GM21825 (cell line): Measurements from ENCODE around the gene GGTA1.
"Not testable (repeated sequence)": the region's sequence is repeated elsewhere in the genome, so short reads cannot be mapped to it uniquely, and the experiment has no call there.

Experiments used
- ATAC-seq: cut with Tn5 transposase; IDR thresholded peaks from one replicate; pipeline ENCODE4 v1.9.1; 2021; ENCODE audit warnings: mild to moderate bottlenecking, moderate library complexity; ENCODE audit not compliant: unreplicated experiment

The GGTA1 gene

DNA sequence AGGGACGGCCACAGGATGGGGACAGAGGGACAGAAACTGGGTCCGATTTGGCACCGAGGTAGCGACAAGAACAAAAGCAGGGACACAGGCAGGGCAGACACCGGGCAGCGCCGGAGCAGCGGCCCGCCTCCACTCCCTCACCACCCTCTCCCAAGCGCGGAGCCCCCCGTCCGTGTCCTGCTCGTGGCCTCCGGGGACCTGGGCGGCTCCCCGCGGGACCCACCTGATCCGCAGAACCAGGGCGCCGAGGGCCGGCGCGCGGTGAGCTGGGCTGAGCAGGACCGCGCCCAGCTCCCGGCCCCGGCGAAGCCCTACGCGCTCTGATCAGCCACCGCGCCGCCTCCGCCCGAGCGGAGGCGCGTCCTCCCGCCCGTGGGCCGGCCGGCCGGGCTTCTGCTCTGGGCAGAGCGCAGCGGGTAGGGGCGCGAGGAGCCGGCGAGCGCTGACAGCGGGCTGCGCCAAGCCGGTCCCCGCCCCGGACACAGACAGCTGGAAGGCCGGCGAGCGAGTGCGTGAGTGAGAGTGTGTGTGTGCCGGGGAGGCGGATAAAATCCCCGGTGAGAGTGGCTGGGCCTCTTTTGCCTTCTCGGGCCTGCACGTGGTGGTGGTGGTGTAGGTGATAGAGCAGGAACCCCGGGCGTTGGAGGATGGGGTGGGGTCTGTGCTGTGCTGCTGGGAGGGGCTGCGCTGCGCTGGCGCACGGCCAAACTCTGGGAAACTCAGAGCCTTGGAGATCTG lies at the start of gene GGTA1:
Gene GGTA1, minus strand, starts transcription at position 418 of the 738 bp plus-strand sequence. CDS start 31,922 bp downstream, outside the sequence.
- no peak for ATAC-seq

DNA sequence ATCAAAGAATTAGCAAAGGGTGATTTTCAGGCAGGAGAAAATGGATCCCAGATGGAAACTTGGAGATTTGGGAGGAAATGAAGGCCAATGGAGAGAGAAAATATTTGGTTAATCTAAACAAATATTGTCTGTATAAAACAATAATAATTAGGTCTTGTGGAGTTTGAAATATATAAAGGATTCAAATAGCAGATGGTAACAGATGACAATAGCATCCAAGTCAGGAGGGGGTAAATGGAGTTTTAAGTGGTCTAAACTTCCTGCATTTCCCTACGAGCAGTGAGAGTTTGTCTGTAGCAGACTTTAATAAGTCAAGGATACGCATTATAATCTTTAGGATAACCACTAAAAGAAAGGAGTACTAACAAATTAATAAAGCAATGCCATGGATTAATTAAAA lies 49.0 kb upstream of the GGTA1 start:
- no peak for ATAC-seq

DNA sequence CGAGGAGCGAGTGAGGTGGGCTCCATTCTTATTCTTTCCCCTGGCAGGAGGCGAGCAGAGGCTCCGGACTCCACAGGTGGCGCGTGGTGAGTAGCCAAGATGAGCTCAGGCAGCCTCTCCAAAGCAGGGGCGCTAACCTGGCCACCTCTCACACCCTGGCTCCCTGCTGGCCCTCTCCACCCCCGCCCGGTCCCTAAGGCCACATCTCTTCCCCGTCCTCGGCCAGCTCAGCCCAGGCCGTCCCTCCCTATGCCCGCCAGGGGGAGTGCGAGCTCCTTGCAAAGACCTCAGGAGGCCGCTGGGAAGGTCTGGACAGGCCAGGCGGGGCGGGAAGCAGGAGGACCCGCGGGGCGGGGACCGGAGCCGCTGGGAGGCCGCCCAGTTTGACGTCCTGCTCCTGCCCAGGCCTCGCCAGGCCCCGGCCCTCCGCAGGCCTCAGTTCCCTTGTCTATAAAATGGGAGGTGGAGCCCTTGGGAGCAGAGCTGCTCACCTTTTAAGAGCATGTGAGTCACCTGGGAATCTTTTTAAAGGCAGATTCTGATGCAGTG lies 46.3 kb upstream of the GGTA1 start:
- peak; percentile 76 for ATAC-seq

DNA sequence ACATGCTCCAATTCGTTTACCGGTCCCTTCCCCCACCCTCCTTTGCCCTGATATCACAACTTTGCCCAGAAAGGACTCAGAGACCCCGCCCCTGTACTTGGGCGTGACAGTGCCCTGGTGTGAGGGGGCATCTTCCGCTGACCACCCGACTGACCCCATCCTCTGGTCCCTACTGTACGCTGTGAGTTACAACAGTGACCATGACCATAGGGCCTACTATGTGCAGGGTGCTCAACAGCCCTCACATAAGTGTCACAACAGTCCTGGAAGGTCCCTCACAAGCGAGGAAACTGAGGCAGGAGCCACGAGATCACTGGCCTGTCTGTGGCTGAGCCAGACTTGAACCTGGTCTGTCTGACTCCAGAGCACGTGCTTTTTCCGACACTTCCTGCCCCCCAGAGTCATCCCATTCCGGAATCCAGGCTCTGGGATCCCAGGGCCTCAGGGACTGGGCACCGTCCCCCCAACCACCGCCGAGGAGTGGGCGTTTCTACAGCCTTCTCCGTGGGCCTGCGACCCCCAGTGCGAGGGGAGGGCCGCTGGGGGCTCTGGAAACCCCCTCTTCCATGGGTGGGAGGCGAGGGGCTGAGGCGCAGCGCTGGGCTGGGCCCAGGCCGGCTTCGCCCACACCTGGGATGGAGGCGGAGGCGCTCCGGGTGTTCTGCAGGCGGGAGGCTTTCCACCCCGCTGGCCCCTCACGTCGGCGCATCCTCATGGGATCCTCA lies 45.7 kb upstream of the GGTA1 start:
- ATAC-seq = no peak

DNA sequence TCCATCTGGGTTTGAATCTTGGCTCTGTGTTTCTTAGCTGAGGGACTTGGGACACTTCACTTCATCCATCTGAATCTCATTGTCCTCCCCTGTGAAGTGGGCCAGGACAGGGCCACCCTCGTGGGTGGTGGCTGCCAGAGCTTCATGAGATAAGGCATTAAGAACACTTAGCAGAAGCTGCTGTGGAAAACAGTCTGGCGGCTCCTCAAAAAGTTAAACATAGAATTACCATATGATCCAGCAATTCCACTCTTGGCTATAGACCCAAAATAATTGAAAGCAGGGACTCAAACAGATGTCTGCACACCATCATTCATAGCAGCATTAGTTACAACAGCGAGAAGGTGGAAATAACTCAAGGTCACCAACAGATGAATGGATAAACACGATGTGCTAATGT lies 42.4 kb upstream of the GGTA1 start:
- no peak for ATAC-seq

DNA sequence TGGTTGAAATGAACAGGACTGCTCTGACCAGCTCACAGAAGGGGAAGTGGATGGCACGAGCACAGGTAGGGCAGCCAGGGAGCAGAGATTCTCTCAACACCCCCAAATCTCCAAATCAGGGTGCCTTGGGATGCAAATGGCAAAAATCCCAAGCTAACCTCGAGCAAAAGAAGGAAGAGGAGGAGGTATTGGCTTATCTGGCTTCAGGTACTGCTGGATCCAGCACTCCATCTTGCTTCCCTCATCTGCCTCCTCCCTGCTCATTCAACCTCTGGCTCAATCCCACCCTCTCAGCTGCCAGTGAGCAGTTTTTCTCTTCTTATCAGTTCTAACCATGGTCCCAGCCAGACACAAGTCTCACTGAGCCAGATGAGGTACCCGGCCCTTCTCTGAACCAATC lies 41.6 kb upstream of the GGTA1 start:
- ATAC-seq = no peak

DNA sequence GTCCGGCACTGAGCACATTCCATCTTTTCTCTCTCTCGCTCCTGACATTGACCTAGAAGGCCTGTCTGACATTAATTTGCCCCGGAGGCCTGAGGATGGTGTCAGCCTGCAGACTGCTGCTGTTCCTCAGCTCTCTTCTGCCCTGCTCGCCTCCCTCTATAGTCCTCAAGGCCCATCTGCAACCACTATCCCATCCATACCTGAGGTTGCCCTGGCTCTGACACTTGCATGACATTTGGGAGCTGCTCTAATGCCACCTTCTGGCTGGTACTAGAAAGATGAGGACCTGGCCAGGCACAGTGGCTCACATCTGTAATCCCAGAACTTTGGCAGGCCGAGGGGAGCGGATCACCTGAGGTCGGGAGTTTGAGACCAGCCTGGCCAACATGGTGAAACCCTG lies 38.6 kb upstream of the GGTA1 start:
- no peak for ATAC-seq

DNA sequence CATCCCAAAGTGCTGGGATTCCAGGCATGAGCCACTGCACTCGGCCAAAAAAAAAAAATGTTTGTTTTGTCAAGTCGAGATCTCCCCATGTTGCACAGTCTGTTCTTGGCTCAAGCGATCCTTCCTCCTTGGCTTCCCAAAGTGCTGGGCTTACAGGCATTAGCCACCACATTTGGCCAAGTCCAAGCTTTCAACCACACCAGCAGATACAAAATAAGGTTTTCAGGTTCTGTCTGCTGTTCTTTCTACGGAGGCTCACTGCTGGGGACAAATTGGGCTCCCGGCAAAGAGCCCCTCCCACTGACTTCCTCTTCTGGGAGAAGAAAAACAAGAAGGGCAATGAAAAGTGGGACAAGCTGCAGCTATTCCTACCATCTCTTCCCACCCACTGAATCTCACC lies 37.6 kb upstream of the GGTA1 start:
- no peak for ATAC-seq

DNA sequence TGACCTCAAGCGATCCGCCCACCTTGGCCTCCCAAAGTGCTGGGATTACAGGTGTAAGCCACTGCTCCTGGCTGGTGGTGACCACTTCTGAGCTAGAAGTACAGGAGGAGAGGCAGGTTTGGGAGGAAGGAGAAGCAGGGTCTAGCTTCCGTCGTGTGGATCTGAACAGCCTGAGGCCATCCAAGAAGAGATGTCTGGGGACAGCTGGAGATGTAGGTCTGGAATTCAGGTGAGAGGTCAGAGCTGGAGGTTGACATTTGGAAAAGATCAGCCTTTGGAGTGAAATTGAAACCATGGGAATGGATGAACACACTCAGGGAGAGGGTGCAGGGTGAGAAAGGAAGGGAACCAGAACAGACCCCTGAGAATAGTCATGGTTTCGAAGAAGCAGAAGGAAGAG lies 33.2 kb upstream of the GGTA1 start:
- no peak for ATAC-seq

DNA sequence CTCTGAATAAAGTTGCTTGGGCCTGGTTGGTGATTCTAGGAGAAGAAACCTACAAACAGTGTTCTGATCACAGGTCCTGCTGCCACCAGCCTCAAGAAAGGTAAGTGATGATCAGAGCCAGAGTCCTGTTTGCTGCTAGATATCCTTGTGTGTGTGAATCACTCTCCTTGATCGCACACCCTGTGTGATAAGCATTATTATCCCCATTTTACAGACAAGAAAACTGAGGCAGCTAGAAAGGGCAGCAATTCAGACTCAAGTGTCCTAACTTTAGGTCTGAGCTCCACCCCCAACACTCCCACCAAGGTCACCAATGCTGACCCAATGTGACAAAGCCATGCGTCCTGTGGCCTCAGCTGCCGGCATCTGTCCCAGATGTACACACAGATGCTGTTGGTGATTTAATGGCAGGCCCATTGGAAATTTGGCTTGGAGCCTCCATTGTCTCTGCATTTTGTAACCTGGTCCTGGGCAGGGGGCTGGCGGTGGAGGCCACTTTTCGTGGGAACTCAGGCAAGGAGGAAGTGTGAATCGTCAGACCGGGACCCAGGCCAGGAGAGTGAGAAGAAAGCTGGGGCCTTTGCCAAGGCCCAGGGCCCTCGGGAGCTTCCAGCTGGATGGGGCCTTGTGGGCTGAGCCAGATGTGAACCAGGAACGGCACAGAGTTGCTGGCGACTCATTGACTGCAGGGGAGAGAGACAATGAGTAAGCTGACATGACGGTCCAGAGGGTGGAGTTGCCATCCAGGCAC lies 29.8 kb upstream of the GGTA1 start:
- ATAC-seq = no peak

DNA sequence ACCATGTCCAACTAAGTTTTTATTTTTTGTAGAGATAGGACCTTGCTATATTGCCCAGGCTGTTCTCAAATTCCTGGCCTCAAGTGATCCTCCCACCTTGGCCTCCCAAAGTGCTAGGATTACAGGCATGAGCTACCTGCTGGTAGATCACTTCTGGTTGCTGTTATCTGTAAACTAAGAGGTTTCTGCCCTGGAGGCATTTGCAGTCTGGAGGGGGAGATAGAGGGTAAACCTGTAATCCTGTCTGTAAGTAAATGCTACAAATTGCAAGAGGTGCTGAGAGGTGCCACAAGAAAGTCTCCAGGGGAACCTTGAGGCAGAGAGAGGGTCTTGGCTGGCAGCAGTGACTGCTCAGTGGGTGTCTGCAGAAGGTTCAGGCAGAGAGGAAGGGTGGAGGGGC lies 29.0 kb upstream of the GGTA1 start:
- no peak for ATAC-seq

DNA sequence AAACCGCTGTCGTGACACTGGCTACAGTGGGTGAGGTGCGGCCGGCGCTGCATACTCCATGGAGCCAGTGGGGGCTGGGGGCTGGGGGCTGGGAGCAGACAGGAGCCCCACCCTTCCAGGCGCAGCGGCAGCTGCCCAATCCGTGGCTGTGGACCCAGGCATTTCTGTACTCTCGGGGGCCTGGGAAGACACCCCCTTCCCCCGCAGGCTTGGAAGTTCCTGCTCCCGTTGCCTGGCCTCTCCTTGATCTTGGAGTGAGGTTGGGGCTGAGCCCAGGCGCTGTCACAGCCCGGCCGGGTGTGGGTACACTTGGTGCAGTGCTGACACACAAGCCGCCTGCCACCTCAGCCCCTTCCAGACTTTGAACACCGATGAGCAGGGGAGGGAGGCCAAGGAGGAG lies 27.7 kb upstream of the GGTA1 start:
- ATAC-seq = no peak

DNA sequence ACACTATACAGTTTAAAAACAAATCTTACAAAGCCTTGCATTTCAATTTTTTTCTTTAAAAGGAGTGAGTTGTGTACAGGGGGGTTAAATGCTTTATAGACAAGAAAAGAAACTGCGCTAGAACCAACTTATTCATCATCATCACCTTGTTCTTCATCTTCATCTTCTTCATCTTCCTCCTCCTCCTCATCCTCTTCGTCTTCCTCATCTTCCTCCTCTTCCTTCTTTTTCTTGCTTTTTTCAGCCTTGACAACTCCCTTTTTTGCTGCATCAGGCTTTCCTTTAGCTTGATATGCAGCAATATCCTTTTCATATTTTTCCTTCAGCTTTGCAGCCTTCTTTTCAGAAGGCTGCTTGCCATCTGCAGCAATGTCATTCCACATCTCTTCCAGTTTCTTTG lies 20.0 kb upstream of the GGTA1 start:
- ATAC-seq = not testable (repeated sequence)

DNA sequence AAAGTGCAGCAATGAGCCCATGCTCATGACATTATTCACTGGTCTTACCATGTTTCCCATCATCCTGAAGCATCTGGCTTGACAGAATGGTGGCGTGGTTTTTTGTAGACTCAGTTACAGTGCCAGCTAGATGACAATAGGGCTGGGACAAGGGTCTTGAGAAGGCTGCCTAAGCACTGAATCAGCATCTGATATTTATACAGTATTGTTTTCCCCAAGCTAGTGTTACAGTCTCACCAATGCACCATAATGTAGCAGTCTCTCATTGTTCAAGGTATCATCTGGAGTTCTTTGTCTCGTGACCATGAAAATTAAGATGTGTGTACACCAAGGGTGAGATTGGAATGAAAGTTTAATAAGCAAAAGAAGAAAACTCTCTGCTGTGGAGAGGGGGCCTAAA lies 19.0 kb upstream of the GGTA1 start:
- ATAC-seq = no peak

DNA sequence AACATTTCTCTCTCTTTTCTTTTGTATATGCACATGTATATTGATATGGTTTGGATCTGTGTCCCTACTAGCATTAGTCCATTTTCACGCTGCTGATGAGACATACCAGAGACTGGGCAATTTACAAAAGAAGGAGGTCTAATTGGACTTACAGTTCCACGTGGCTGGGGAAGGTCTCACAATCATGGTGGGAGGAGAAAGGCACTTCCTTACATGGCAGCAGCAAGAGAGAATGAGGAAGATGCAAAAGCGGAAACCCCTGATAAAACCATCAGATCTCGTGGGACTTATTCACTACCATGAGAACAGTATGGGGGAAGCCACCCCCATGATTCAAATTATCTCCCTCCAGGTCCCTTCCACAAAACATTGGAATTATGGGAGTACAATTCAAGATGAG lies 13.5 kb upstream of the GGTA1 start:
- ATAC-seq = not testable (repeated sequence)

DNA sequence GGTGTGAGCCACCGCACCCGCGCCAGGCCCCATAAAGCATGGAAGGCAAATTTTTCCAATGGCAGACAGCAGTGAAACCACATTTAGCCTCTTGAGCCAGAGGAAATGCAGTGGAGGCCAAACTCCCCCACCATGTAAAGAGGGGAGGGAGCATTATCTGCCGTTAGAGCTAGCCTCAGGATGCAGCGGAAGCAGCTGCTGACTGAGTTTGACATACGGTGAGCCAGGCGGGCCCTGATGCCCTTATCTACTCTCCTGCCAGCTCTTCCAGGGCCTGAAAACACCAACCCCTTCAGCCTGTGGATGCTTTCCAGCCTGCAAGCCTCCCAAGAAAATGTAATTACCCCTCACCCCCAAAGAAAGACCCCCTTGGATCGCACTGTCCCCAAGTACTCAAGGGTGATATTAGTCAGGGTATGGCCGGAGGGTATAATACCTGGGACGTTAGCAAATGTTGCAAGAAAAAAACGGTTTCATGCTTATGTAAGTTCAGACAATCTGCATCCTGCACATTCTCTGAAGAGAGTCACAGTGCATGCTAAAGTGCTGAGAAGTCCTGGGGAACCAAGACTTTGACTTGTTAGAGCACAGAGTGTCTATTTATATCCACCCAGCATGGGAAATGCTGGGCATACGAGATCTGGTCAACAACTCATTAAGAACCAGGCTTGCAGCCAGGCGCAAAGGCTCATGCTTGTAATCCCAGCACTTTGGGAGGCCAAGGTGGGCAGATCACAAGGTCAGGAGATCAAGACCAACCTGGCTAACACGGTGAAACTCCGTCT lies 11.3 kb upstream of the GGTA1 start:
- ATAC-seq = no peak

DNA sequence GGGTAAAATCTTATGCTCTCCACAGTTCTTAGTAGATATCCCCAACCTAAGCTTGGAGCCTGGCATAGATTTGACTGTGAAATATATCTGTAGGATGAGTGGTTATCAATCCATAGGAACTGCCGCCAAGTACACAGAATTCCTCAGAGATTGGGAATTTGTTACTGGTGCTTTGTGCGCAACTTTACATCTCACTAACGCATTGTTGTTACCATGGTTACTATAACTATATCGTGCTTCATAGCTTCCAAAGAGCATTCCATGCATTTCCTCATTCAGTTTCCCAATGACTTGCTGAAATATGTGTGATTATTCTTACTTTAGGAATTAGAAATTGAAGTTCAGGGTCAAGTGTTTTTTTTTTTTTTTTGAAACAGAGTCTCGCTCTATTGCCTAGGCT lies 9.5 kb upstream of the GGTA1 start:
- ATAC-seq = no peak

DNA sequence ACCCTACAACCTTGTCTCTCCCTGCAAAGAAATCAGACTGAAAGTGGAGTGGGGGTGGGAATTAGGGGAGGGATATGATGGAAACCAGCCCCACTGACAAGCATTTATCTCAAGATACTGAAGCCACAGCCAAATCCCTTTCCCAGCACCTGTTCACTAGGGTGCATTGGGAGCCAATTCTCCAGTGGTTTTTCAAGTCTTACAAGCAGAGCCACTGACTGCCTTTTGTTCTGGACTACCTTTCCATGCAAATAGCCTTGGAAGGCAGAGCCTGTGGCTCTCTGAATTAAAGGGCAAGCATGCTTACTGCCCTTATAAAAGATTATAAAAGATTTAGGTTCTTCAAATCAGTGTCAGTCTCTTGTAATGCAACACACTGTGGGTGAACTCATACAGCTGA lies 8.8 kb upstream of the GGTA1 start:
- ATAC-seq = no peak

DNA sequence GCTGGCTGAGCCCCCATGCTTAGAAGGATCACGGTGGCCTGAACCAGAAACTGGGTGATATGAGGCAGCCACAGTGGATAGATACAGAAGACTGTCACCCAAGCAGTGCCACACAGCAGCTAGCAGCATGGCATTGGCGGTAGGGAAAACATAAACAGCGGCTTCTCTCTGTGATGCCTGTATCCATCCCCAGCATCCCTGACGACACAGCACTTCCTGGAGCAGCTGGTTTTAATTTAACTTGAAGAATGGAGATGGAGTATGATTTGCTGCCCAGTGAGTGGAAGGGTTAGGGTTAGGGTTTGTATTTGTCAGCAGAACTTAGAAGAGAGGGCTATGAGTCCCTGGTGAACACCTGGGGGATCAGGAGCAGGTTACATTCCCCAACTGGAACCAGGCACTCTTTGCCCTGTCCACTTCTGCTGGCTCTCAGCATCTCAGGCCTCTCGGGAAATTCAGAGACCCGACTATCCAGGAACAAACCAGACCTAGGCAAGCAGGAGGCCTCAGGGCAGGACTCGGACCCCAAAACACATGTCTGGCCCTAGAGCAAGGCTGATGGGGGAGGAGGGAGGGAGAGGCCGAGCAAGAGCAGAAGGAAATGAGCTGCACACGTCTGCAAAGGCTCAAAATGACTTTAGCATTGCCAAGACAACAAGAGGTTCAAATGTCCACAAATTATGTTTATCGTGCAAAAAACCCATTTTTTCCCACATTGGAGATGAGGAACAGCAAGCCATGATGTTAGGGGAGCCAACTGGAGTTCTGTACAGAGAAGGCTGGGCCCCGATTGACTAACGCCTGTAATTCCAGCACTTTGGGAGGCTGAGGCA lies 6.5 kb upstream of the GGTA1 start:
- no peak for ATAC-seq

DNA sequence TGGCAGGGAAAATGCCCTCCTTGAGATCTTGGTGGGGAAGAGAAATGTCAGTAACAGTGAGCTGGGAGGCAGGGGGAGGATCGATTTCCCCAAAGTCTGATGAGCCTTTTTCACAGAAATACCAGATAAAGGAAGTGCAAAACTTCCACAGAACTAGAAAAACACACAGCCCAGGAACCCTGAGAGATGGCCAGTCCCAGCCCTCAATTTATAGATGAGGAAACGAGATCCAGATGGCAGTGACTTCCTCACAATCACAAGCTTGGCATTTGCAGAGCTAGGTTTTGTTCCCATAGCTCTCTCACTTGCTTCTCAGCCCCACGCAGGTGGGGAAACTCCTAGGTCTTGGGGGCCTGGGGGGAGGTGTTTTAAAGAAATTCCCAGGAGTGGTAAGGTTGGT lies 3.8 kb upstream of the GGTA1 start:
- ATAC-seq = no peak
